ENCODE data around the gene ANTKMT.

The ANTKMT gene

GRCh38 chr16:734981-735881, 14.3 kb downstream of the ANTKMT start:
- TF ChIP-seq CTCF (IDR thresholded peaks at IDR 0.05; ENCODE audit: low read depth, low read length, missing control alignments): no peak
- H3K4me3 ChIP-seq (ENCODE audit: low read depth, low read length): no peak overlapping the region; the same call in 1 of the 2 replicates
- no peak for DNase-seq (ENCODE audit: low read depth)

DNA sequence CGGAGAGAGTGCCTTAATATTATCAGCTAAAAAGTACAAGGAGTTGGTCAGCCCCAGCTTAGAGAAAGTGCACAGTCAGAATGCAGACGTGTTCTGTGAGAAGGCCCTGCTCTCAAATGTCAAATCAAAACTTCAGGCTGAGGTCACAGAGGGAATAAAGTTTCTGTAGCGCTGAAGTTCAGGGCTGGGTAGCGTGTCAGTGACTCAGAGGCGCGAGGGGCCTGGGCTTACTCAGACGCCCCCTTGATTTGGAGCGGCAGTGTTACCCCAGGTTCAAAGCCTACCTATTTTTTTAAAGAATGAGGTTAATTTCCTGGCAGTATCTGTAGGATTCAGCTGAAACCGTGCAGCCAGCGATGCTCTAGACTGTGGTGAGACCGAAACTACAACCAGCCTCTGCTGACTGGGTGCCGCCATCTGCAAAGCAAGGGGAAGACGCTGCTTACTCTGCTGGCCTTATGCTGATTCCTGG, 15.1 kb downstream of the ANTKMT start:
- no peak for DNase-seq (ENCODE audit: low read depth)
- no peak for TF ChIP-seq CTCF (IDR thresholded peaks at IDR 0.05; ENCODE audit: low read depth, low read length, missing control alignments)
- no peak overlapping the region for H3K4me3 ChIP-seq (ENCODE audit: low read depth, low read length)

GRCh38 chr16:736936-737481, 16.1 kb downstream of the ANTKMT start:
- no peak for TF ChIP-seq CTCF (IDR thresholded peaks at IDR 0.05; ENCODE audit: low read depth, low read length, missing control alignments)
- no peak overlapping the region for H3K4me3 ChIP-seq (ENCODE audit: low read depth, low read length)
- DNase-seq (ENCODE audit: low read depth): no peak

GRCh38 chr16:739560-740458, 18.9 kb downstream of the ANTKMT start:
- H3K4me3 ChIP-seq (ENCODE audit: low read depth, low read length): peak overlapping the region; percentile 91
- DNase-seq (ENCODE audit: low read depth): no peak
- no peak for TF ChIP-seq CTCF (IDR thresholded peaks at IDR 0.05; ENCODE audit: low read depth, low read length, missing control alignments)

DNA sequence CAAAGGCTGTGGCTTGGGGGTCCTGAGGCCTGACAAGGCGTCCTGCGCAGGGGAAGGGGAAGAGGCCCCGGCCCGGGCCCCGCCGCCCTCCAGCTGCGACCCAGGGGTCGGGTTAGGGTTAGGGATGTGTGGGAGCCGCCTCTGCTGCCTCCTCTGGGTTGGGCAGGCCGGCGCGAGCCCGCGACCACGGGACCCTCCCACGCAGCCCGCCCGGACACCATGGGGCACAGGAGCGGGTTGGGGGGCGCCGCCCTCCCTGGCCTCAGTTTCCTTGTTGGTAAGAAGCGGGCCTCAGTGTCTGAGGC, 19.5 kb downstream of the ANTKMT start:
- no peak for DNase-seq (ENCODE audit: low read depth)
- TF ChIP-seq CTCF (IDR thresholded peaks at IDR 0.05; ENCODE audit: low read depth, low read length, missing control alignments): no peak

DNA sequence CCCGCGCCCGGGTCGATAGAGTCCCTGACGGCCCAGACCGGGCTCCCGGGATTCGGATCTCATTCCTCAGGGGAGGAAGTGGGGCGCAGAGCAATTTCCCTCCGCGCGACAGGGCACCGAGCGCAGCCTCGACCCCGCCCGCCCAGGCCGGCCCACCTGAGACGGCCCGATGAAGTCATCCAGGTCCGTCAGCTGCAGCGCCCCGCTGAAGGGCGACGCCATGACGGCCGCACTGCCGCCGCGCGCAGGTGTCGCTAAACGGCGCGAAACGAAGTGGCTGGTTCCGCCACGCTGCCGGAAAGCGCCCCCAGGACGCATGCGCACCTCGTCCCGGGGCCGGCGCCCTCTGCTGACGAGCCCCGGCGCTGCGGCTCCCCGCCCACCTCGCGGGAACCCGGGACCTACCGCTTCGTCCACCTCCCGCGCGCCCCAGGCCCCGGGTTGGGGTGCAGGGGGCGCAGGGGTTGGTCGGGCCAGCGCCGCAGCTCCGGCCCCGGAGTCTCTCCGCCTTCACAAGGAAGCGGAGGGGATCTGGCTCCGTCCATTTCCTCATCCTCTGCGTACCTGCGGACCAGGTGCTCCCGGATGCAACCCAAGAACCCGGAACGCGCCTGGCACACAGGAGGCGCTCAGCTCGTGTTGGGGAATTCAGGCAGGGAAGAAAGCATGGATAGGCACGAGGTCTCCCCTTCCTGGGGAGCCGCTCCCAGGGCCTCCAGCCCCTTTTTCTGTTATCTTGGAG, 20.0 kb downstream of the ANTKMT start, which contains the start of gene CIAO3:
CIAO3 (minus strand) TSS at position 234 of the 742 bp plus-strand sequence; CDS start at position 222, 12 bp downstream.
- peak; percentile 65 for DNase-seq (ENCODE audit: low read depth)
- H3K4me3 ChIP-seq (ENCODE audit: low read depth, low read length): peak within 1 kb of the TSS; percentile 91
- peak; percentile 88 for TF ChIP-seq CTCF (IDR thresholded peaks at IDR 0.05; ENCODE audit: low read depth, low read length, missing control alignments)

More for the DNA sequence above, 19.5 kb downstream of the ANTKMT start:
- peak overlapping the region; percentile 91 for H3K4me3 ChIP-seq (ENCODE audit: low read depth, low read length)
